Sigmoid colon (tissue), 7 donors: Measurements from ENCODE around the gene SIRT4. TPM values are rescaled to one million over a fixed set of nuclear protein-coding genes. Genes with fewer than 3 reads are reported as not detected.

Experiments
- DNase-seq: peaks from one replicate; pipeline ENCODE4 v3.0.0-alpha.2; 2019
- H3K27ac ChIP-seq, 4 donors: fragments of 200-600 bp; sonication (generic); one replicate each; pipeline ENCODE4 v1.5.1; 2016 to 2019; ENCODE audit warnings: mild to moderate bottlenecking in 1 of 4
- H3K27me3 ChIP-seq, 3 donors: fragments of 200-600 bp; sonication (generic); one replicate each; pipeline ENCODE4 v1.5.1; 2019; ENCODE audit warnings: mild to moderate bottlenecking in 1 of 3
- H3K36me3 ChIP-seq, 4 donors: fragments of 200-600 bp; sonication (generic); one replicate each; pipeline ENCODE4 v1.5.1; 2016 to 2019
- H3K4me1 ChIP-seq, 4 donors: fragments of 200-600 bp; sonication (generic); one replicate each; pipeline ENCODE4 v1.5.1; 2017 to 2019
- H3K4me3 ChIP-seq, 4 donors: fragments of 200-600 bp; sonication (generic); one replicate each; pipeline ENCODE4 v1.5.1; 2017 to 2019; ENCODE audit warnings: mild to moderate bottlenecking in 2 of 4, moderate library complexity in 1 of 4
- H3K9me3 ChIP-seq, 4 donors: fragments of 200-600 bp in 3 of 4; sonication (generic) in 3 of 4; one replicate each; pipeline versions ENCODE4 v1.5.1 to v1.6.1; 2013 to 2019
- CTCF ChIP-seq, 4 experiments: fragments of 450-650 bp in 3 of 4; fragments of 200-600 bp in 1 of 4; IDR thresholded peaks; one replicate each; pipeline ENCODE4 v1.5.1; 2016 to 2019; ENCODE audit warnings: antibody characterized with exemption in 4 of 4, mild to moderate bottlenecking in 3 of 4, moderate library complexity in 2 of 4
- EP300 ChIP-seq, 4 donors: sonication (generic); formaldehyde crosslinking; IDR thresholded peaks; one replicate each; pipeline ENCODE4 v1.6.1; 2017; ENCODE audit warnings: antibody characterized with exemption in 4 of 4
- POLR2A ChIP-seq, 2 donors: fragments of 450-650 bp; IDR thresholded peaks; one replicate each; pipeline ENCODE4 v1.6.1; 2016; ENCODE audit warnings: antibody characterized with exemption in 2 of 2, mild to moderate bottlenecking in 2 of 2, moderate library complexity in 2 of 2
- POLR2AphosphoS5 ChIP-seq, 4 donors: sonication (generic); formaldehyde crosslinking; IDR thresholded peaks; one replicate each; pipeline ENCODE4 v1.6.1; 2017; ENCODE audit warnings: antibody characterized with exemption in 4 of 4
- WGBS, 2 donors: extraction: QIAGEN DNeasy Blood & Tissue Kit; methylation state at CpG; one replicate each; pipeline ENCODE4 v1.1.7; 2013; 5-methylcytosine and 5-hydroxymethylcytosine counted together
- intact Hi-C: fragments of 100-400 bp; cut with DNase I; formaldehyde crosslinking; loops from one replicate; pipeline ENCODE4 v1.15.1; 2023
- polyA plus RNA-seq, 3 donors: library from polyadenylated mRNA; stranded (reverse); fragments of 200-250 nt; gene quantifications; one replicate each; pipeline ENCODE4 v1.2.3, GENCODE V29; 2013
- total RNA-seq, 4 donors: library from RNA; depleted of rRNA; stranded (reverse); fragments of >200 nt; gene quantifications; one replicate each; pipeline ENCODE4 v1.1.0, GENCODE V29; 2016
- donor health status: healthy with polysubstance abuse.
- donor health status: Bipolar disorder and iron deficiency.
- donor health status: healthy.

The SIRT4 gene
- total and polyA plus RNA-seq, 7 donors: 0.69 to 3.6 (median 2.8) TPM

GRCh38 chr12:120346681-120347080, 44.6 kb downstream of the SIRT4 start:
- intact Hi-C loops: no loop called here
- DNase-seq: no peak
- WGBS, 2 donors: 87 to 94% methylated on average over 7 of the region's 7 CpGs
- TF ChIP-seq POLR2AphosphoS5 (IDR thresholded peaks at IDR 0.05) (no peak), CTCF (IDR thresholded peaks at IDR 0.05) (no peak), EP300 (IDR thresholded peaks at IDR 0.05) (no peak)
- H3K27me3 ChIP-seq: peaks cover 0 to 7% (median 0%) of the 10 kb centered on the region in 3 donors
- no peaks in the 10 kb centered on the region for H3K9me3 ChIP-seq
- H3K4me1 ChIP-seq: no peaks in the 10 kb centered on the region
- H3K27ac ChIP-seq: no peak overlapping the region
- no peak overlapping the region for H3K4me3 ChIP-seq
- H3K36me3 ChIP-seq: no peaks in the 10 kb centered on the region

GRCh38 chr12:120347766-120348165, 45.6 kb downstream of the SIRT4 start:
- WGBS, 2 donors: 95 to 96% methylated on average over 11 of the region's 11 CpGs

GRCh38 chr12:120350576-120351350, 48.6 kb downstream of the SIRT4 start:
- 53 to 79% methylated on average over 19 of the region's 19 CpGs for WGBS, 2 donors
- TF ChIP-seq EP300 (IDR thresholded peaks at IDR 0.05): no peak
- TF ChIP-seq CTCF (IDR thresholded peaks at IDR 0.05): no peak
- no peak for TF ChIP-seq POLR2A (IDR thresholded peaks at IDR 0.05)
- TF ChIP-seq POLR2AphosphoS5 (IDR thresholded peaks at IDR 0.05): no peak
- H3K27me3 ChIP-seq: no peaks in the 10 kb centered on the region
- H3K36me3 ChIP-seq: no peaks in the 10 kb centered on the region
- H3K27ac ChIP-seq: no peak overlapping the region
- intact Hi-C loops: no loop called here
- DNase-seq: no peak
- no peaks in the 10 kb centered on the region for H3K4me1 ChIP-seq
- H3K4me3 ChIP-seq: no peak overlapping the region
- H3K9me3 ChIP-seq: no peaks in the 10 kb centered on the region

More at GRCh38 chr12:120347766-120348165, 45.6 kb downstream of the SIRT4 start:
- H3K4me3 ChIP-seq: no peak overlapping the region
- no peaks in the 10 kb centered on the region for H3K9me3 ChIP-seq
- no peak for DNase-seq
- no peaks in the 10 kb centered on the region for H3K36me3 ChIP-seq
- intact Hi-C loops: no loop called here
- H3K27ac ChIP-seq: no peak overlapping the region
- H3K4me1 ChIP-seq: no peaks in the 10 kb centered on the region
- H3K27me3 ChIP-seq: no peaks in the 10 kb centered on the region
- TF ChIP-seq EP300 (IDR thresholded peaks at IDR 0.05): no peak
- TF ChIP-seq POLR2A (IDR thresholded peaks at IDR 0.05): no peak
- no peak for TF ChIP-seq CTCF (IDR thresholded peaks at IDR 0.05)
- no peak for TF ChIP-seq POLR2AphosphoS5 (IDR thresholded peaks at IDR 0.05)

GRCh38 chr12:120352117-120352516, 50.0 kb downstream of the SIRT4 start:
- intact Hi-C loops: no loop called here
- TF ChIP-seq EP300 (IDR thresholded peaks at IDR 0.05) (no peak), POLR2A (IDR thresholded peaks at IDR 0.05) (no peak), POLR2AphosphoS5 (IDR thresholded peaks at IDR 0.05) (no peak), CTCF (IDR thresholded peaks at IDR 0.05) (no peak)
- no peak overlapping the region for H3K4me3 ChIP-seq
- no peak overlapping the region for H3K27ac ChIP-seq
- H3K4me1 ChIP-seq: peaks cover 0 to 5% (median 3%) of the 10 kb centered on the region in 4 donors
- no peaks in the 10 kb centered on the region for H3K9me3 ChIP-seq
- no peaks in the 10 kb centered on the region for H3K36me3 ChIP-seq
- WGBS, 2 donors: 71 to 87% methylated on average over 5 of the region's 5 CpGs
- H3K27me3 ChIP-seq: no peaks in the 10 kb centered on the region
- no peak for DNase-seq
